Inflammatory macrophage treated with lipopolysaccharide for 1 hour (primary cell): Measurements from ENCODE around the gene CRB1.
A peak's percentile ranks its signal among the peaks of the same experiment; 100 is the strongest.
"Not testable (repeated sequence)": the region's sequence is repeated elsewhere in the genome, so short reads cannot be mapped to it uniquely, and the experiment has no call there.

ENCODE experiments used
- DNase-seq, 2 donors: peaks; one replicate each; pipeline ENCODE4 v3.0.0-alpha.2; 2020 to 2022

Gene CRB1

GRCh38 chr1:197404774-197405173 lies 136.7 kb downstream of the CRB1 start:
- DNase-seq, result not testable (repeated sequence)

GRCh38 chr1:197405614-197406013 lies 137.6 kb downstream of the CRB1 start:
- not testable (repeated sequence) for DNase-seq

- DNase-seq, result no peak
Observed at GRCh38 chr1:197413564-197413963, 145.5 kb downstream of the CRB1 start.

- DNase-seq, result no peak
Observed at GRCh38 chr1:197415221-197415620, 147.2 kb downstream of the CRB1 start.

- no peak for DNase-seq
Observed at GRCh38 chr1:197418693-197419092, 150.6 kb downstream of the CRB1 start.

- DNase-seq, result no peak
Observed at GRCh38 chr1:197422993-197423392, 154.9 kb downstream of the CRB1 start.

- DNase-seq, result no peak
Observed at GRCh38 chr1:197424380-197424779, 156.3 kb downstream of the CRB1 start.

GRCh38 chr1:197429372-197429771 lies 161.3 kb downstream of the CRB1 start:
- no peak for DNase-seq

GRCh38 chr1:197435224-197435623 lies 167.2 kb downstream of the CRB1 start:
- no peak for DNase-seq

- DNase-seq, result no peak
Observed at GRCh38 chr1:197437601-197438000, 169.5 kb downstream of the CRB1 start.

- DNase-seq, result no peak
Observed at GRCh38 chr1:197438010-197438790, 170.1 kb downstream of the CRB1 start.

- DNase-seq, result no peak
Observed at GRCh38 chr1:197439708-197440280, 171.7 kb downstream of the CRB1 start.

GRCh38 chr1:197440715-197441114 lies 172.7 kb downstream of the CRB1 start:
- DNase-seq, result no peak

GRCh38 chr1:197441999-197442414 lies 174.0 kb downstream of the CRB1 start:
- no peak for DNase-seq

- no peak for DNase-seq
Observed at GRCh38 chr1:197444755-197445154, 176.7 kb downstream of the CRB1 start.

- no peak for DNase-seq
Observed at GRCh38 chr1:197448121-197448779, 180.2 kb downstream of the CRB1 start.

- DNase-seq, result no peak
Observed at GRCh38 chr1:197451381-197451780, 183.3 kb downstream of the CRB1 start.

- DNase-seq, result no peak
Observed at GRCh38 chr1:197453376-197454058, 185.5 kb downstream of the CRB1 start.

GRCh38 chr1:197462539-197462938 lies 194.5 kb downstream of the CRB1 start:
- DNase-seq, result no peak

GRCh38 chr1:197463142-197463541 lies 195.1 kb downstream of the CRB1 start:
- DNase-seq, result no peak

- peak; percentile 16 to 23 for DNase-seq
Observed at GRCh38 chr1:197464044-197464443, 196.0 kb downstream of the CRB1 start.

- no peak for DNase-seq
Observed at GRCh38 chr1:197465528-197466327, 197.7 kb downstream of the CRB1 start.

GRCh38 chr1:197466813-197467212 lies 198.8 kb downstream of the CRB1 start:
- DNase-seq, result no peak
